GM12878 (cell line): ENCODE data around the gene PLCB2. TPM values are rescaled to one million over a fixed set of nuclear protein-coding genes. Genes with fewer than 3 reads are reported as not detected.

Source experiments
- ATAC-seq: fragments of 200-7000 bp; cut with Tn5 transposase; 3 replicates; pipeline ENCODE4 v1.9.1; 2020; ENCODE audit warnings: mild to moderate bottlenecking, moderate library complexity
- BruUV-seq: library from RNA; stranded (reverse); fragments of 400-500 nt; replicated peaks from 2 replicates; lab custom pipeline; 2021; lab: Mats Ljungman, UMichigan
- CTCF ChIA-PET: fragments of 300-600 bp; sonication (Branson Sonifier 250); formaldehyde crosslinking; extraction: SDS; loops from one replicate; lab custom pipeline; 2021; ENCODE audit warnings: inconsistent platforms; lab: Yijun Ruan, JAX
- POLR2A ChIA-PET: fragments of 350-600 bp; formaldehyde crosslinking; extraction: SDS; loops from one replicate; lab custom pipeline; 2021; ENCODE audit warnings: inconsistent platforms; lab: Charles Lee
- RAD21 ChIA-PET: fragments of 300-600 bp; sonication (Branson Sonifier 250); formaldehyde crosslinking; loops from one replicate; lab custom pipeline; 2023; ENCODE audit warnings: antibody characterized with exemption; ENCODE audit not compliant: unreplicated experiment; lab: Charles Lee
- SMC1A ChIA-PET: fragments of 300-600 bp; sonication (Branson Sonifier 250); formaldehyde crosslinking; loops from one replicate; lab custom pipeline; 2023; ENCODE audit not compliant: unreplicated experiment, uncharacterized antibody; lab: Charles Lee
- DNase-seq: peaks from one replicate; pipeline ENCODE4 v3.0.0-alpha.2; 2011; ENCODE audit warnings: low read depth, low spot score
- FAIRE-seq: peaks from 3 replicates; lab custom pipeline; 2011; peaks lifted over from hg19 to GRCh38; lab: Jason Lieb, UNC
- H2AFZ ChIP-seq: 2 replicates; pipeline ENCODE4 v1.6.0; 2011; ENCODE audit warnings: low read depth, low read length, control low read depth; ENCODE audit not compliant: control insufficient read depth
- H3K27ac ChIP-seq: 2 replicates; pipeline ENCODE4 v1.5.1; 2011; ENCODE audit warnings: control low read depth; ENCODE audit not compliant: control insufficient read depth, insufficient read depth
- H3K27me3 ChIP-seq, 2 experiments: replicated peaks in 1 of 2; 2 replicates each; pipeline versions ENCODE4 v1.6.0 to v1.6.1; 2011; ENCODE audit warnings: low read length in 1 of 2; ENCODE audit not compliant: control insufficient read depth in 2 of 2, insufficient read depth in 2 of 2
- H3K36me3 ChIP-seq, 2 experiments: 2 replicates each; pipeline ENCODE4 v1.5.1; 2011; ENCODE audit warnings: low read length in 1 of 2; ENCODE audit not compliant: control insufficient read depth in 2 of 2, insufficient read depth in 2 of 2
- H3K4me1 ChIP-seq: 2 replicates; pipeline ENCODE4 v1.6.1; 2011; ENCODE audit warnings: mild to moderate bottlenecking, low read length, moderate library complexity, mixed read lengths; ENCODE audit not compliant: control insufficient read depth, insufficient read depth
- H3K4me2 ChIP-seq: 2 replicates; pipeline ENCODE4 v1.6.0; 2011; ENCODE audit warnings: control low read depth; ENCODE audit not compliant: control insufficient read depth, insufficient read depth
- H3K4me3 ChIP-seq: fragments of 200-600 bp; sonication (generic); 2 replicates; pipeline ENCODE4 v1.5.1; 2016
- H3K79me2 ChIP-seq: 2 replicates; pipeline ENCODE4 v1.6.0; 2011; ENCODE audit warnings: low read length; ENCODE audit not compliant: control insufficient read depth, insufficient read depth
- H3K9ac ChIP-seq: 2 replicates; pipeline ENCODE4 v1.8.0; 2011; ENCODE audit warnings: low read length, control low read depth, mixed read lengths; ENCODE audit not compliant: control insufficient read depth, insufficient read depth
- H3K9me3 ChIP-seq: replicated peaks from 3 replicates; pipeline ENCODE4 v1.5.1; 2011; ENCODE audit warnings: mild to moderate bottlenecking, low read length; ENCODE audit not compliant: control insufficient read depth, insufficient read depth
- H4K20me1 ChIP-seq: 2 replicates; pipeline ENCODE4 v1.6.0; 2011; ENCODE audit not compliant: control insufficient read depth, insufficient read depth
- GABPA ChIP-seq: IDR thresholded peaks from 2 replicates; pipeline ENCODE4 v1.6.1; 2014; ENCODE audit warnings: antibody characterized with exemption, low read depth, mild to moderate bottlenecking, inconsistent platforms
- HDGF ChIP-seq: fragments of 450-650 bp; IDR thresholded peaks from 2 replicates; pipeline ENCODE4 v1.6.1; 2016; ENCODE audit warnings: antibody characterized with exemption
- NR2C1 ChIP-seq: fragments of 450-650 bp; IDR thresholded peaks from 2 replicates; pipeline ENCODE4 v1.6.1; 2017; ENCODE audit warnings: antibody characterized with exemption, mild to moderate bottlenecking, moderate library complexity
- PRDM15 ChIP-seq: fragments of 450-650 bp; formaldehyde crosslinking; IDR thresholded peaks from 2 replicates; pipeline ENCODE4 v1.4.0; 2020; ENCODE audit warnings: mild to moderate bottlenecking, moderate library complexity
- RFX5 ChIP-seq: IDR thresholded peaks from 2 replicates; pipeline ENCODE4 v1.6.1; 2011; ENCODE audit warnings: low read depth, low read length, improper control_type of control experiment
- SMAD5 ChIP-seq: IDR thresholded peaks from 2 replicates; pipeline ENCODE4 v1.6.1; 2016; ENCODE audit warnings: antibody characterized with exemption, low read depth
- TARDBP ChIP-seq: IDR thresholded peaks from 2 replicates; pipeline ENCODE4 v1.6.1; 2016; ENCODE audit warnings: borderline replicate concordance
- TCF3 ChIP-seq: IDR thresholded peaks from 2 replicates; pipeline ENCODE4 v1.6.1; 2012; ENCODE audit warnings: low read depth, mild to moderate bottlenecking, low read length, borderline replicate concordance; ENCODE audit not compliant: insufficient read depth
- TCF7 ChIP-seq: IDR thresholded peaks from 2 replicates; pipeline ENCODE4 v1.6.1; 2014; ENCODE audit warnings: antibody characterized with exemption, borderline replicate concordance
- WGBS: methylation state at CpG from one replicate; pipeline ENCODE4 v1.1.6; 2016; ENCODE audit warnings: low lambda C conversion rate; ENCODE audit not compliant: insufficient replicate concordance, insufficient coverage; ENCODE audit errors: missing lambda C conversion rate; 5-methylcytosine and 5-hydroxymethylcytosine counted together
- in situ Hi-C: fragments of 300-500 bp; cut with MboI; formaldehyde crosslinking; loops from 9 replicates; pipeline ENCODE4 v1.14.3; 2018; ENCODE audit warnings: mixed read lengths
- intact Hi-C: fragments of 100-400 bp; cut with micrococcal nuclease; formaldehyde crosslinking; loops from one replicate; pipeline ENCODE4 v1.14.2; 2022; ENCODE audit not compliant: unreplicated experiment
- polyA plus RNA-seq, 11 experiments: library from polyadenylated mRNA; depleted of rRNA in 4 of 11; unstranded in 6 of 11; stranded (reverse) in 5 of 11; fragments of >200 nt; fragmentation: Nextera tagmentation in 4 of 11; fragmentation: Illumina TruSeq in 1 of 11; extraction: Ambion mirVana in 4 of 11; extraction: Trizol in 1 of 11; gene quantifications; 1 replicate in 1 of 11; 2 replicates in 10 of 11; pipeline versions ENCODE4 v1.2.1 to v1.2.3, GENCODE V29; 2011 to 2016; ENCODE audit warnings: inconsistent platforms in 2 of 11, missing spikeins in 2 of 11, low read depth in 1 of 11
- total RNA-seq, 4 experiments: library from RNA; depleted of rRNA in 3 of 4; stranded (reverse); fragments of >200 nt in 3 of 4; fragmentation: Illumina TruSeq in 1 of 4; extraction: Trizol in 1 of 4; gene quantifications; 2 replicates each; pipeline versions ENCODE4 v1.2.1 to v1.2.3, GENCODE V29; 2013 to 2021

The PLCB2 gene
- total and polyA plus RNA-seq, 10 of the 15 experiments (the other 5 are each of a cell fraction or from before 2014, with no cell fraction given): 1.2 to 39.4 (median 10.7) TPM

DNA sequence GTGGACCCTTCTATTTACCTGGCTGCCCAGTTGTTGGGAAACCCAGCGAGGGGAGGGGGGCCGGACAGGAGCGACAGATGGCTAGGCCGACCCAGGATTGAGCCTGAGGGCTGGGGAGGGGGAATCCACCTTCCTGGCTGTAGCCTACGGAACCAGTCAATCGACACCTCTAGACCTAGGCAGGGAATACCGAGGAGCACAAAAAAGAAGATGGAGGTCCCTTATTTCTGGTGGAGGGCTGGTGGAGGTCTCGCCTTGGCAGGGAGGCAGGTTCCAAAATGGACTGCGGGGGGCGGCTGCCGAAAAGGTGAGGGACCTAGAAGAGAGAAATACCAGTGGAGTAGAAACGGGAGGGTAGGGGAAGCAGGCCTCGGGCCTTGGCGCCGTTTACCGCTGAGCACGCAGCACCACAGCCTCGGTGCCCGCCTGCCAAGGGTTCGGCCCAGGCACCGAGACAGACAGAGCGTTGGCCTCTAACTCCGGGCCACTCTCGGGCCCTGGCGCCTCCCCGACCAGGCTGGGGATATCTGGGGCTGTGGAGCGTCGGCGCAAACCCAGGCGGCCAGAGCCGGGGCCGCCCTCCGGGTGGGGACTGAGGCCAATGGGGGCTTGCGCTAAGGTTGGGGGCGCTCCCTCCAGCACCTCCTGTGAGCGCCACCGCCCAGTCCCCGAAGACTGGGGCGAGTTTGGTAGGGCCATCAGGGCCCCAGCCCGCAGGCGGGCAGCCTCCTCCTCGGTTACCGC, 26.5 kb downstream of the PLCB2 start:
- SMC1A ChIA-PET: interaction anchor here (4.2 to 4.8 kb wide), 3 partner anchors 30 to 63 kb away, joined by 26 to 83 read pairs (median 58); partner anchors contain the start of gene PLCB2
- ATAC-seq (no peak), FAIRE-seq (no peak), DNase-seq (no peak)
- POLR2A ChIA-PET: no interaction called here
- Histone ChIP-seq H3K36me3 (no peaks in the 10 kb centered on the region), H3K79me2 (no peaks in the 10 kb centered on the region), H3K27me3 (peaks cover 4 to 17% of the 10 kb centered on the region in 2 experiments), H3K4me3 (no peak overlapping the region), H4K20me1 (no peaks in the 10 kb centered on the region; the same call in 1 of the 2 replicates), H3K4me1 (peaks cover 11% of the 10 kb centered on the region), H3K9me3 (no peaks in the 10 kb centered on the region; the same call in 2 of the 3 replicates), H2AFZ (no peak overlapping the region), H3K9ac (no peak overlapping the region), H3K4me2 (0 out of 2 replicates have a peak overlapping the region, but pooled peaks have one; percentile 90), H3K27ac (no peak overlapping the region)
- BruUV-seq: no TSS peak
- RAD21 ChIA-PET: interaction anchor here (5.3 to 5.7 kb wide), 2 partner anchors 28 to 57 kb away, joined by 87 to 93 read pairs; partner anchors contain the start of genes CCDC9B and PLCB2
- in situ Hi-C loops: no loop called here
- 72% methylated on average over 41 of the region's 43 CpGs for WGBS
- intact Hi-C loops: no loop called here
- TF ChIP-seq NR2C1: no peak
- TF ChIP-seq SMAD5: no peak
- no peak for TF ChIP-seq GABPA
- no peak for TF ChIP-seq RFX5
- no peak for TF ChIP-seq TARDBP
- no peak for TF ChIP-seq HDGF
- TF ChIP-seq TCF7: no peak
- TF ChIP-seq TCF3: no peak
- TF ChIP-seq PRDM15 (CRISPR knock-in tag): no peak
- CTCF ChIA-PET: interaction anchor here (0.8 to 11.7 kb wide), 10 partner anchors 8 to 142 kb away, joined by 3 to 296 read pairs (median 12); partner anchors contain the start of genes CCDC9B and PLCB2
